ENCODE measurements around the gene CLASP1.
"Not testable (repeated sequence)": the region's sequence is repeated elsewhere in the genome, so short reads cannot be mapped to it uniquely, and the experiment has no call there.

The CLASP1 gene

DNA sequence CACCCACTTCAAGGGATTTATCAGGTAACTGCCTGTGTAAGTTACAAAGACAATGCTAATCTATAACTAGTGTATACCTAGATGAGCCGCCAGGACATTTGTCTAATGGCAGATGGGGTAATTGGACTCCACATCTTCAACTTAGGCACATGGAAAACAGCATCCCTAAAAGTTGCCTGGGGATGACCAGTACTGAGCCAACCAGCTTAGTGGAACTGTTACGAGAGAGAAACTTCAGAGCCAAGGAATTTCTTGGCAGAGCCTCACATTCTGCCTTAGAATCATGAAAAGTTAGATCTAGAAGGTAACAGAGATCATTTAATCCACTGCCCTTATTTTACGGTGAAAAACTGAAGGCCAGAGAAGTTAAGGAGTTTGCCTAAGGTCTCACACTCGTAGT is 15.5 kb upstream of the CLASP1 start:
- DNase-seq, result peak; percentile 47
- in situ Hi-C loops (cut with HindIII; ENCODE audit: low pct_ligation_motif_present, low pct_unique_long_range_greater_than_20kb, low sequenced_read_pairs), result no loop called here

DNA sequence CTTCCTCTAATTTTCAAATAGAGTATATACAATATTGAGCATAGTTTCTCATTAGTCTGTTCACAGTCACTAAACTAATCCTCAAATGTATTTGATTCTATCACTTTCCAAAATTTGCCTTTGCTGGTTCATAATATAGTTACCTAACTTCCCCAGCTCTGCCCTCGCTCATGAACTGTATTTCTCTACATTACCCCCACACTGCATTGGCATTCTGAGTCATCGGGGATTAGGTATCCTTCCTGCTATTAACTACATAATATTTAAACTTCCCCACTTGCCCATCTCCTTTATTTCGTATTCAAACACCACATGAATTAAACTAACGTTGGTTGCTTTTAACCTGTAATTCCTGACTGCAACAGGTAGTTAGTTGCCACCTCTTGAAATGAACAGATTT is 14.8 kb upstream of the CLASP1 start:
- in situ Hi-C loops (cut with HindIII; ENCODE audit: low pct_ligation_motif_present, low pct_unique_long_range_greater_than_20kb, low sequenced_read_pairs), result no loop called here

DNA sequence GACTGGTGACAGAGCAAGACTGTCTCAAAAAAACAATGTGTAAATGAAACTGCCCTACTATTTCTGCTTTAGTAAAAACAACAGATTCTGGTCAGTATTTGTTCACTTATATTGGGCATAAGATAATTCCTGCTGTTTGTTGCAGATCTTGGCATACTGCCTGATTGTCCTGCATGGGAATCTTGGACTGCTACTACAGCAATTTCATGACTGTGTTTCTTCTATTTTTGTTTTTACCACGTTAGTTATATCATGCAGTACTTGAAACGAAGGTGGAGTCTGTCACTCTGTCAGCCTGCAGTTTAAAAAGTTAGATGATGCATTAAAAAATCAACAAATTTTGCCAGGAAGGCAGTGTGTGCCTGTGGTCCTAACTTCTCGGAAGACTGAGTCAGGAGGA is 14.2 kb upstream of the CLASP1 start:
- DNase-seq, result no peak
- in situ Hi-C loops (cut with HindIII; ENCODE audit: low pct_ligation_motif_present, low pct_unique_long_range_greater_than_20kb, low sequenced_read_pairs), result no loop called here

More for the DNA sequence above, 14.8 kb upstream of the CLASP1 start:
- peak; percentile 76 for DNase-seq

DNA sequence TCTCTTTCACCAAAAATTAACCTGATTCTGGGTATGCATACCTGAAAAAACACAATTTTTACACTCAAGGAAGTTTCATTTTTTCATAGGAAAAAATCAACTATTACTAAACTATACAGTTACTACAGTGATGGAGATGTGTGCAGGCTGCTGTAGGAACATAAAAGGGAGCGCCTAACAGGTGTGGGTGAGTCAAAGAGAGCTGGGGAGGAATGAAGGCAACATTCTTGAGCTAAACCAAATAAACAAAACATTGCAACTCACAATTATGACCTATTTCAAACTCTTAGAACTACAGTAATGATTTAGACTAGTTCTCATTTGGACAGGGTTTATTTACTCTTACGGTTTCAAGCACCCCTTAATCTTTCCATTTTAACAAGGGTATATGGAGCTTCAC is 13.4 kb upstream of the CLASP1 start:
- DNase-seq, result no peak
- in situ Hi-C loops (cut with HindIII; ENCODE audit: low pct_ligation_motif_present, low pct_unique_long_range_greater_than_20kb, low sequenced_read_pairs), result no loop called here

DNA sequence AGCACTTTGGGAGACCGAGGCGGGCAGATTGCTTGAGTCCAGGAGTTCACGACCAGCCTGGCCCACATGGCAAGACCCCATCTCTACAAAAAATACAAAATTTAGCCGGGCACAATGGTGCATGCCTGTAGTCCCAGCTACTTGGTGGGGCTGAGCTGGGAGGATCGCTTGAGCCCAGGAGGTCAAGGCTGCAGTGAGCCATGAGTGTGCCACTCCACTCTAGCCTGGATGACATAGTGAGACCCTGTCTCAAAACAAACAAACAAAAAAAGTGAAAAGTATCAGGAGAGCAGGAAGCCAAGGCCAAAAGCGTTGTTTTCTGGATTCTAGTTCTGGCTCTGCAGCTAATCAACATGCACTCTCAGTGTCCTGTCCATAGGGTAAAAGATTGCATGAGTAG is 10.7 kb upstream of the CLASP1 start:
- no peak for DNase-seq
- in situ Hi-C loops (cut with HindIII; ENCODE audit: low pct_ligation_motif_present, low pct_unique_long_range_greater_than_20kb, low sequenced_read_pairs), result no loop called here

DNA sequence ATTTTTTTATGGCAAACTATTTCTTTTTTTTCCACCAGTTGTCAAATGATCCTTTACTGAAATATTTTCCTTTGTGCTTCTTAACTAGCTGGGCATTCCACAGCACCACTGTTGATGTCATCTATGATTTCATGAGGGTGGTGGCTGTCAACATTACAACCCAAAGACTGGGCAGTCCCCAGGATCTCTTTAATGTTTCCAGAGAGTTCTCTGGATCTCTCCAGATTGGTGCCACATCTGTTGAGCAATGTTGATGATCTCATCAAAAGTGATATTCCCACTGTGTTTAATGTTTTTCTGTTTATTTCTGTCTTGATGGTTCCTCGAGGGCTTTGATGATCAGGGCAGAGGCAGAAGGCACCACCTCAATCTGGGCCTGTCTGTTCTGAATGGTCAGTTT is 9.1 kb upstream of the CLASP1 start:
- DNase-seq; in situ Hi-C loops (cut with HindIII; ENCODE audit: low pct_ligation_motif_present, low pct_unique_long_range_greater_than_20kb, low sequenced_read_pairs): not testable (repeated sequence)

DNA sequence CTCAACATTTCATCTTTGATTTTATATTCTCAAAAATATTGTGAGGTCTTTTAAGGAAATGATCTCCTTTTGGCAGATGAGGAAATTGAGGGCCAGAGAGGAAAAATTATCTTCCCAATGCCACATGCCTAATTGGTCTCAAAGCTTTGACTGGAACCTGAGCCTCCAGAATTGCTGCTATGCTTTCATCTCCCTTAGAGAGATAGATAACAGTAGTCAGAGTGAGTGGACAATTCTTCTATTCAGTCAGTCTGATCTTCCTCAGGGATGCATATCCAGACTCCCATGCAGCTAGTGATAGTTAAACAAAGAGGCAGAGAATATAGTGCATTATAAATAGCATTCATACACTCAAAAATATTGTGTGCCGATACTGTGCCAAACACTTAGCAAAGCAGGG is 3.8 kb upstream of the CLASP1 start:
- no peak for DNase-seq
- in situ Hi-C loops (cut with HindIII; ENCODE audit: low pct_ligation_motif_present, low pct_unique_long_range_greater_than_20kb, low sequenced_read_pairs), result no loop called here

DNA sequence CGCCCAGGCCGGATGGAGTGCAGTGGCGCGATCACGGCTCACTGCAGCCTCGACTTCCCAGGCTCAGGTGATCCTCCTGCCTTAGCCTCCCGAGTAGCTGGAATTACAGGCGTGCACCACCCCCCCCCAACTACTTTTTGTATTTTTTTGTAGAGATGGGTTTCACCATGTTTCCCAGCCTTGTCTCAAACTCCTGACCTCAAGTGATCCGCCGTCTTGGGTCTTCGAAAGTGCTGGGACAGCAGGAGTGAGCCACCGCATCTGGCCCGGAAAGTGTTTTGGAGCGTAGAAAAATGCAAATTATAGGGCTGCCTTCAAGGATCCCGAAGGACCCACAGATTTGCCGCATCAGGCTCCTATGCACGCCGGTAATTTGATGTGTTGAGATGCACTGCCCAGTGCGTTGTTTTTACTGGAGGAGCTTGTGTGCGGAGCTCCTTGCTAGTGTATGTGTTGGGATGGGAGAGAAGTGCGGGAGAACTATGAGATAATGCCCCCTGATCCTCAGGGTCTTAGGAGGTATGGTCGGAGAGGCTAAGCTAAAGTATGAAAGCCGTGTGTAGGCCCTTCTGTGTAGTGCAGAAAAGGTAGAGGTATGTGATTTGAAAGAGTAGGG is 1.2 kb upstream of the CLASP1 start:
- in situ Hi-C loops (cut with HindIII; ENCODE audit: low pct_ligation_motif_present, low pct_unique_long_range_greater_than_20kb, low sequenced_read_pairs), result no loop called here
- DNase-seq, result peak; percentile 35

DNA sequence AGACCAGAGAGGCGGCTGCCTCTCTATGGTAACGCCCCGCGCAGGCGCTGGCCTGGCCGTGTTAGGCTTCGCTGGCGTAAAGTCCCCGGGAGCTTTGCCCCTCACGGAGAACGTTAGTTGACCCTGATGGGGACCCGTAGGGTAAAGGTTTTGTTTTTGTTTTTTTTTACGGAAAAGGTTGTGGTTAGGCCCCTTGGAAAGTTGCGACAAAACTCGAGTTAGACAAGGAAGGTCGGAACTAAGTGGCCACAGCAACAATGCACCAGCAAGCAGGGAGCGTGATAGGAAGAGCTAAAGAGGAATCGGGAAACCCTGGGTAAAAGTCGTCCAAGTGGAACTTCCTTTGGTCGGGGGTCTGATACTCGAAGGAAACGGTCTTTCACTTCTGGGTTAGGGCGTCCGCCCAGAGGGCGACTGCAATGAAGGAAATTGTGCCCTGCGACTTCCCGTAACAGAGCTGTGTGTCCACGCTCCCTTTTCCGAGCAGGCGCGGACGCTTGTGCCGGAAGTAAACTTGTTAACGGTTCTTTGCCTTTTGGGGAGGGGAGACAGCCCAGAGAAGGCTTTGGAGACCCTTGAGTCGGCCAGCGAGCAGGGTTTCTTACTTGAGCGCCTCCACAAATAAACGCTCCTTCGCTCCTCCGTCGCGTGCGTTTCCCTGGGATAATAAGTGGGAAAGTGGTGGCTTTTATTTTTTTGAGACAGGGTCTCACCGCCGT is 493 bp upstream of the CLASP1 start:
- DNase-seq, result peak; percentile 99

DNA sequence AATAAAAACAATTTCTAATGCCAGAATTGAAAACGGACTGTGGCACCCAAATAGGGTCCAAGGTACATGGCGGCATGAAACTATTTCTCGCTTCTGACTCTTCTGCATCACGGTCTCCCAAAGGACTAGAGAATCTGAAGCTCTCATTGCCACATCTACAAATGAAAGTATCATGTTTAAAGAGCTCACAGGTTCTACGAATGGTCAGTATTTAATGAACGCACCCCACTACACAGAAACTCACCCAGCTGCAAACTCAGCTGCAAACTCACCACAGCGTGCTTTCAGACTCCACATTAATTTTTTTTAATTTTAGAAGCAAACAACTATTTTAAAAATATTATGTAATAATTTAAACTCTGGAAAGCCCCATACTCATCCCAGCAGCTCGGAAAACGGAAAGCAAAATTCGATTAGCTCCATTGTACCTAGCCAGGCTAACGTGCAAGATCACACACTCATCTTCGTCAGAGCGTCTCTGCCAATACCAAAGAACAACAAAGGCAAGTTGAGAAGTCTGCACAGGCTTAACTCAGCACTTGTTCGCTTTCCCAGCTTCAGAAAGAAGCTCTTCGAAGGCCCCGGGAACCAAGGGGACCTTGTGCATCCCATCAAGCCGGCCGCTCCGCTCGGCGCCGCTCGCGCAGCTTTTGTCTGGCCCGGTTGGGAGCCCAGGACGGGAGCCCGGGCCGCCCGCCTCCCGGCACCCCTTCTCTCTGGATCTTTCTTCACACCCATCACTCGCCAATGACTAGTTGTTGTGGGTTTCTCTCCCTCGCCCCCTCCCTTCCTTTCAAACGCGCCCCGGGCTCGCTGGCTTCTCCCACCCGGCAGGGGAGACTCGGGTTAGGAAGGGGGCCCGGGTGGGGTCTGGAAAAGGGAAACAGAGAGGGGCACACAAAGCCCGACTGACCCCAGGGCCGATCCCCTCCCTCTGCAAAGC is 785 bp downstream of the CLASP1 start:
- in situ Hi-C loops (cut with HindIII; ENCODE audit: low pct_ligation_motif_present, low pct_unique_long_range_greater_than_20kb, low sequenced_read_pairs), result no loop called here
- DNase-seq, result peak; percentile 57

More for the DNA sequence above, 493 bp upstream of the CLASP1 start:
- in situ Hi-C loops (cut with HindIII; ENCODE audit: low pct_ligation_motif_present, low pct_unique_long_range_greater_than_20kb, low sequenced_read_pairs), result no loop called here

DNA sequence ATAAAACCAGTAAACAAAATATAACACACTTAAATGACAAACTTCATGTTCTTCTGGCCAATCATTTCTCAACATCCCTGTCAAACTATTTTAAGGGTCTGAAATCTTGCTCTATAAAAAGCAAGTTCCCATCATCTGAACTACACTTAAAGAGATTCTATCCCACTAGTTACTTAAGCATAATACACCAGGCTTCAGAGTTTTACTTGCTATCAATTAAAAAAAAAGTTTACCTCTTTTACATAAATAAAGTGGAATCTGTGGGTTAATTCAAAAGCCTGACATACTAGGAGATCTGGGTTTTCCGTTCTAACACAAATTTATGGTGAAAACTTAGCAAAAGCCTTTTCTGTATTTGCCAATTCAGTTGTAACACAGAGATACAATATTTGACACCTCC is 1.9 kb downstream of the CLASP1 start:
- DNase-seq, result no peak
- in situ Hi-C loops (cut with HindIII; ENCODE audit: low pct_ligation_motif_present, low pct_unique_long_range_greater_than_20kb, low sequenced_read_pairs), result no loop called here

DNA sequence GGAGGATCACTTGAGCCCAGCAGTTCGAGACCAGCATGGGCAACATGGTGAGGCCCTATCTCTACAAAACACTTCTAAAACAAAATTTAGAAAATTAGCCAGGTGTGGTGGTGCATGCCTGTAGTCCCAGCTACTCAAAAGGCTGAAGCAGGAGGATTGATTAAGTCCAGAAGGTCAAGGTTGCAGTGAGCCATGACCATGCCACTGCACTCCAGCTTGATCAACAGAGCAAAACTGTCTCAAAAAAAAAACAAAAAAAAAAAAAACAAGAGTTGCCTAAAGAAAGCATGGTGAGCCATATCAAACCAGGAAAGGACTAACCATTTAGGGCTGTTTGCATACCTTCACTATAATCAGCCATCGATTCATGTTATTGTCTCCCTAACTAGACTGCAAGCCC is 4.5 kb downstream of the CLASP1 start:
- in situ Hi-C loops (cut with HindIII; ENCODE audit: low pct_ligation_motif_present, low pct_unique_long_range_greater_than_20kb, low sequenced_read_pairs), result no loop called here
- DNase-seq, result no peak

DNA sequence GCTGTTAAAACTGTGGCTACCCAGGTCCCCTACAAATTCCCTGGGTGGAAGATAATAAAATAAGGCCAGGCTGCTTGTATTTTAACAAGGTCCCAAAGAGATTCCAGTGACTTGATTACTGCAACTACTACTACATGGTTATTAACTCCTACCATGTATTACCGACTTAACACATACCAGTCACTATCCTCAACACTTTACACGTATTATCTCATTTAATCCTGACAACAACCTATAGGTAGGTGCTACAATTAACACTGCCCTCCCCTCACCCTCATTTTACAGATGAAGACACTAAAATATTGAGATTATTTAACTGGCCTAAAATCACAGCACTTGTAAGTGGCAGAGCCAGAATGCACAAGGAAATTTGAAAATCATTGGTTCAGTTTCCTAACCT is 5.4 kb downstream of the CLASP1 start:
- no peak for DNase-seq
- in situ Hi-C loops (cut with HindIII; ENCODE audit: low pct_ligation_motif_present, low pct_unique_long_range_greater_than_20kb, low sequenced_read_pairs), result no loop called here

DNA sequence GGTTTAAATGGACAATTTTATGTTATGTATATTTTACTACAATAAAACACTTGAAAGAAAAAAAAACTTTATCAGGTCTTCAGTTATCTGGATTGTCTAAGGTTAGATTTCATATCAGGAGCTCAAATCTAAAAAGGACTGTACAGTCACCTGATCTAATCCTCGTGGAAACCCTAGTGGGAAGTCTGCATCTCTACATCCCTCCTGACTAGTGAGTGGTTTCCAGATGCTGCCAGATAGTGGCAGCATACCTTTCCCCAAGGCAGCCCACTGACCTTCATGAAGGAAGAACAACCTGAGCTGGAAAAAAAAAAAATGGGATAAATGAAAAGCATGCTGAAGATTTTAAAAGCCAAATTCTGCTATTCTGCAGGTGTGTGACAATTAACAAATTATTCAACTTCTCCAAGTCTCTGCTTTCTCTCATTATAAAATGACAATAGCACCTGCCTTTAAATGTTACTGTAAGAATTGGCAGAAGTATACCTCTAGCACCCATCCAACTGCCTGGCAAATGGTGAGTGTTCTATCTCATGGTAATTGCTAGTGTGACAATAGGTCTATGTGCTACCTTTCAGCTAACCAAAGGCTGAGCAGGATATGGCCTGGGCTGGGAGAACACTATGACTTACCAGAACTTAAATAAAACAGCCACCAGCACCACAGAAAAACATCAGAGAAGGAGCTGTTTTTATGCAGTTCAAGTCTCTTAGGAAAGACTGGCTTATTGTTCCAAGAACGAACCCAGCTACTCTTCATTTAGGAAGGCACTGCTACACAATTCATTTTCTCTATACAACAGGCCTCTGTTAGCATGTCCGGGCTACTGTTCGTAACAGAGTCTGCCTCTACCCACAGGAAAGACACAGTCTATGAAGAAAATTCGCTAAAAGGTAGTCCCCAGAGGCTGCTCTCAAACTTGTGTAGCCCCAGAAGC is 8.6 kb downstream of the CLASP1 start:
- in situ Hi-C loops (cut with HindIII; ENCODE audit: low pct_ligation_motif_present, low pct_unique_long_range_greater_than_20kb, low sequenced_read_pairs), result no loop called here
- DNase-seq, result no peak

DNA sequence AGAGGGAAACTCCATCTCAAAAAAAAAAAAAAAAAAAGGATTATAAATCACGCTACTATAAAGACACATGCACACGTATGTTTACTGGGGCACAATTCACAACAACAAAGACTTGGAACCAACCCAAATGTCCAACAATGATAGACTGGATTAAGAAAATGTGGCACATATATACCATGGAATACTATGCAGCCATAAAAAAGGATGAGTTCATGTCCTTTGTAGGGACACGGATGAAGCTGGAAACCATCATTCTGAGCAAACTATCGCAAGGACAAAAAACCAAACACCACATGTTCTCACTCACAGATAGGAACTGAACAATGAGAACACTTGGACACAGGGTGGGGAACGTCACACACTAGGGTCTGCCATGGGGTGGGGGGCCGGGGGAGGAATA is 9.4 kb downstream of the CLASP1 start:
- in situ Hi-C loops (cut with HindIII; ENCODE audit: low pct_ligation_motif_present, low pct_unique_long_range_greater_than_20kb, low sequenced_read_pairs); DNase-seq: not testable (repeated sequence)

DNA sequence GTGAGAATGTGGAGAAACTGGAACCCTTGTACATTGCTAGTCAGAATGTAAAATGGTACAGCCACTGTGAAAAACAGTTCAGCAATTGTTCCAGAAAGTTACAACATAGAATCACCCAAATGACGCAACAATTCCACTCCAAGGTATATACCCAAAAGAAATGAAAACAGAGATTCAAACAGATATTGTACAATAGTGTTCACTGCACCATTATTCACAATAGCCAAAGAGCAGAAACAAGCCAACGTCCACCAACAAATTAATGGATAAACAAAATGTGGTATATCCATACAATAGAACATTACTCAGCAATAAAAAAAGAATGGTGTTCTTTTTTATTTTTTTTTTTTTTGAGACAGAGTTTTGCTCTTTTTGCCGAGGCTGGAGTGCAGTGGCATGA is 10.9 kb downstream of the CLASP1 start:
- DNase-seq, result no peak

DNA sequence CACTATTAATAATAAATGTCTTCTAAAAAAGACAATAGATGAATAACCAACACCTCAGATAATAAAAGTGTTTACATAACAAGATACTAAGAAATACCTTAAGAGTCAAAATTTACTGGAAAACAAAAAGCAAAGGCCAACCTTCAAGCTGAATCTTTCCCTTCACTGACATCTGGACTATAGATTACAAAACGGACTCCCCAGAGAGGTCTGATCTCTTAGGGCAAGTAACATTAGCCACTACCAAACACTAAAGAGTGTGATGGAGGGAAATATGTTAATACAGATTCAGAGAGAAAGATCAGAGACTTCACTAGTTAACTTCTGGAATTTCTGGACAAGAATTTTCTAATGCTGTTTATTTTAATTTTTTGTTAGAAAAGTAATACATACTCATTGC is 13.9 kb downstream of the CLASP1 start:
- in situ Hi-C loops (cut with HindIII; ENCODE audit: low pct_ligation_motif_present, low pct_unique_long_range_greater_than_20kb, low sequenced_read_pairs), result no loop called here
- DNase-seq, result no peak

More for the DNA sequence above, 10.9 kb downstream of the CLASP1 start:
- in situ Hi-C loops (cut with HindIII; ENCODE audit: low pct_ligation_motif_present, low pct_unique_long_range_greater_than_20kb, low sequenced_read_pairs), result no loop called here
